OCI-LY3 (cell line): ENCODE measurements around the gene BHMT2.

Experiments
- CTCF ChIP-seq: fragments of 200-600, 300-600 bp; sonication (generic); IDR thresholded peaks from 2 replicates; pipeline ENCODE4 v1.5.1; 2014; ENCODE audit warnings: antibody characterized with exemption, low read length, low read depth
- EZH2phosphoT487 ChIP-seq: fragments of 200-600 bp; shearing (Covaris generic); IDR thresholded peaks from 2 replicates; pipeline ENCODE4 v1.6.1; 2018; ENCODE audit warnings: antibody characterized with exemption, mixed run types, low read depth

GRCh38 chr5:79023947-79024346 is 45.6 kb upstream of the BHMT2 start:
- TF ChIP-seq CTCF (no peak), EZH2phosphoT487 (no peak)
